ENCODE data around the gene PTPRK. TPM values are rescaled to one million over a fixed set of nuclear protein-coding genes. Genes with fewer than 3 reads are reported as not detected.

PTPRK gene
- total and polyA plus RNA-seq, 2 of the 13 experiments (the other 11 are each of a cell fraction or from before 2014, with no cell fraction given), result 43.6 to 98.3 TPM

- Histone ChIP-seq H3K27ac (ENCODE audit: extremely low read length, insufficient read depth, low read length) (no peak overlapping the region), H3K79me2 (ENCODE audit: insufficient read depth, low read length) (no peaks in the 10 kb centered on the region), H3K4me1 (ENCODE audit: insufficient read depth, low read length) (no peaks in the 10 kb centered on the region), H3K4me2 (ENCODE audit: low read depth, low read length) (no peak overlapping the region), H2AFZ (ENCODE audit: low read length) (no peak overlapping the region), H3K27me3 (ENCODE audit: control insufficient read depth in 1 of 2, insufficient read depth in 2 of 2, low read length in 2 of 2) (no peaks in the 10 kb centered on the region), H3K36me3 (replicated peaks in 1 of 2; ENCODE audit: control insufficient read depth in 1 of 2, insufficient read depth in 2 of 2, low read length in 2 of 2) (no peaks in the 10 kb centered on the region; a peak in 2 of 5 replicates), H3K9ac (ENCODE audit: insufficient read depth, low read depth, low read length) (no peak overlapping the region), H3K4me3 (replicated peaks in 1 of 3; ENCODE audit: insufficient read depth in 1 of 3, low read depth in 2 of 3, low read length in 3 of 3) (no peak overlapping the region), H3K9me3 (ENCODE audit: low read length) (no peaks in the 10 kb centered on the region), H4K20me1 (ENCODE audit: insufficient read depth, low read length) (no peaks in the 10 kb centered on the region)
- POLR2A ChIA-PET, result no interaction called here
- DNase-seq (ENCODE audit: low spot score) (no peak), FAIRE-seq (no peak), ATAC-seq (no peak)
- CTCF ChIA-PET (ENCODE audit: low intra/inter-chr PET ratio, low total read pairs), result no interaction called here
- TF ChIP-seq FOXM1 (CRISPR knock-in tag; IDR thresholded peaks at IDR 0.05), result no peak
- 98% methylated on average over 1 of the region's 1 CpG for WGBS (ENCODE audit: low lambda C conversion rate)
- in situ Hi-C loops (cut with HindIII; ENCODE audit: extremely low pct_ligation_motif_present, low pct_unique_long_range_greater_than_20kb), result no loop called here
- BruUV-seq (replicated peaks), result no TSS peak
- intact Hi-C loops (cut with micrococcal nuclease; ENCODE audit: unreplicated experiment), result no loop called here
Observed at GRCh38 chr6:128099571-128100197, 420.7 kb downstream of the PTPRK start.

DNA sequence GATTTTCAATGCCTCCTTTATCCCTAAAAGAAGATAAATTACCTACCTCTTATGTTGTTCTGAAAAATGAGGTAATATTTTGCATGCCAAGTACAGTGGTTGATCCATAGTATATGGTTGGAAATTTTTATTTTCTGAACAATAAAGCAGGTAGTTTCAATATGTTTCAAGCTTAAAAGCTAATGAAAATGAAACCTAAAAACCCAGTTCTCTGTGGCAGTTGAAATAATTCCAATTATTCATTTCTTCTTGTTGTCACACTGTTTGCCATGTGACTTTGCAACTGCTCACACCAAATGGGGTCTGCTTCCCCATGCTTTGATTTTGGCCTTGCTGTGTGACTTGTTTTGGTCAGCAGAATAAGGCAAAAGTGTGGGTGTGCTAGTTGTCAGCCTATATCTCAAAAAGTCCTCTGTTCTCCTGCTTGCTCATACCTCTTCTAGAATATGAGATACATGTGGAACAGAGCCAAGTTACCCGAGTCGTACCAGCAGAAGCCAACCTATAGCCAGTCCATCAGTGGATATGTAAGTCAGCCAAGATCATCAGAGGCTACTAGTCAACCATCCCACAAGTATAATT, 422.3 kb downstream of the PTPRK start:
- ATAC-seq (no peak), DNase-seq (ENCODE audit: low spot score) (no peak), FAIRE-seq (no peak)
- Histone ChIP-seq H4K20me1 (ENCODE audit: insufficient read depth, low read length) (no peaks in the 10 kb centered on the region), H3K79me2 (ENCODE audit: insufficient read depth, low read length) (no peaks in the 10 kb centered on the region), H3K4me1 (ENCODE audit: insufficient read depth, low read length) (no peaks in the 10 kb centered on the region), H2AFZ (ENCODE audit: low read length) (no peak overlapping the region), H3K9me3 (ENCODE audit: low read length) (no peaks in the 10 kb centered on the region), H3K36me3 (replicated peaks in 1 of 2; ENCODE audit: control insufficient read depth in 1 of 2, insufficient read depth in 2 of 2, low read length in 2 of 2) (no peaks in the 10 kb centered on the region; a peak in 2 of 5 replicates), H3K4me3 (replicated peaks in 1 of 3; ENCODE audit: insufficient read depth in 1 of 3, low read depth in 2 of 3, low read length in 3 of 3) (no peak overlapping the region), H3K27ac (ENCODE audit: extremely low read length, insufficient read depth, low read length) (no peak overlapping the region), H3K27me3 (ENCODE audit: control insufficient read depth in 1 of 2, insufficient read depth in 2 of 2, low read length in 2 of 2) (no peaks in the 10 kb centered on the region), H3K4me2 (ENCODE audit: low read depth, low read length) (no peak overlapping the region), H3K9ac (ENCODE audit: insufficient read depth, low read depth, low read length) (no peak overlapping the region)
- no TSS peak for BruUV-seq (replicated peaks)
- TF ChIP-seq TAF15 (IDR thresholded peaks at IDR 0.05; ENCODE audit: low read depth, low read length, poor library complexity, severe bottlenecking) (no peak), ZNF10 (CRISPR knock-in tag; IDR thresholded peaks at IDR 0.05; ENCODE audit: borderline replicate concordance, low read depth) (no peak), RBM22 (optimal IDR thresholded peaks at IDR 0.05; ENCODE audit: low read length) (peak; percentile 56)
- intact Hi-C loops (cut with micrococcal nuclease; ENCODE audit: unreplicated experiment) (no loop called here), in situ Hi-C loops (cut with HindIII; ENCODE audit: extremely low pct_ligation_motif_present, low pct_unique_long_range_greater_than_20kb) (no loop called here)
- WGBS (ENCODE audit: low lambda C conversion rate), result 100% methylated on average over 2 of the region's 2 CpGs
- ChIA-PET POLR2A (no interaction called here), CTCF (ENCODE audit: low intra/inter-chr PET ratio, low total read pairs) (no interaction called here)

Measured in HepG2 (cell line).